Measurements from ENCODE around the gene RPP40. TPM values are rescaled to one million over a fixed set of nuclear protein-coding genes. Genes with fewer than 3 reads are reported as not detected.

The RPP40 gene
- total and polyA plus RNA-seq, 9 of the 15 experiments (the other 6 are each of a cell fraction or from before 2014, with no cell fraction given), result 22.6 to 114 (median 39.0) TPM

DNA sequence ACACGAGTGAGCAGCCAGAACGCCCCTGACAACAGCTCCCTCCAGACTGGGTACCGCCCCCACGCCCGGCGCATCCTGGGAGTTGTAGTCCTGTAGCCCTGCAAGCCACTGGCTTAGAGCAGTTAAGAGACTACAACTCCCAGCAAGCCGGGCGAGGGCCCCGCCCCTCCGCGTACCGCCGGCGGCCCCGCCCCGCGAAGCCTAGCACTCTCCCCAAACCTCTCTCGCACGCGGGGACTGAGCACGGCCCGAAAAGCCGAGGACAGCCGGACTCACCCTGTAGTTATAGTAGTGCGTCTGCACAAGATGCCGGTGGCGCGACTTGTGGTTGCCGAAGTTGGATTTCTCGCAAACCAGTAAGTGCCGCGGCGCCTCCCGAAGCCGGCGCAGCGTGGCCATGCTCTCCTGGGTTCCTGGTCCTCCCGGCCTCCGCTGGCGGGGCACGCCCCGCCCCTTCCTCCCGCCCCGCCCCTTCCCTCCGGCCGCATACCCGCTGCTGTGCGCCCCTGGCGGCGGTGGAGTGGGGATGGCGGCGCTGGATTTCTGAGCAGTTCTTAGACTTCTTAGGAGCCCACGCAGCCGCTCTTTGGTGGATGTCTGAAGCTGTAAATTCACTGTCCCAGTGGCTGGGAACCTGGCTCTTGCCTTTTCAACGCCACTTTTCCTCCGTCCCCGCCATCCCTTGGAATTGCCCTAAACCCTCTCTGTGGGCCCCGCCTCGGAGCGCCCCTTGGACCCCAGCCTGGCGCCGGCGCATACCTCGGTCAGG, at the start of gene RPP40 (continued):
- TF ChIP-seq SETDB1 (IDR thresholded peaks at IDR 0.05; ENCODE audit: low read length) (no peak), PHF8 (IDR thresholded peaks at IDR 0.05; ENCODE audit: borderline replicate concordance, low read length) (peak; percentile 67), NCOA2 (IDR thresholded peaks at IDR 0.05; ENCODE audit: partially characterized antibody in 2 of 2) (no peak), CEBPG (CRISPR knock-in tag; IDR thresholded peaks at IDR 0.05) (peak; percentile 21; the same call in 1 of the 2 replicates), CEBPG (tag; conservative IDR thresholded peaks at IDR 0.05 in 1 of 2, IDR thresholded peaks at IDR 0.05 in 1 of 2) (no peak)
- TF ChIP-seq, protein P1, sequence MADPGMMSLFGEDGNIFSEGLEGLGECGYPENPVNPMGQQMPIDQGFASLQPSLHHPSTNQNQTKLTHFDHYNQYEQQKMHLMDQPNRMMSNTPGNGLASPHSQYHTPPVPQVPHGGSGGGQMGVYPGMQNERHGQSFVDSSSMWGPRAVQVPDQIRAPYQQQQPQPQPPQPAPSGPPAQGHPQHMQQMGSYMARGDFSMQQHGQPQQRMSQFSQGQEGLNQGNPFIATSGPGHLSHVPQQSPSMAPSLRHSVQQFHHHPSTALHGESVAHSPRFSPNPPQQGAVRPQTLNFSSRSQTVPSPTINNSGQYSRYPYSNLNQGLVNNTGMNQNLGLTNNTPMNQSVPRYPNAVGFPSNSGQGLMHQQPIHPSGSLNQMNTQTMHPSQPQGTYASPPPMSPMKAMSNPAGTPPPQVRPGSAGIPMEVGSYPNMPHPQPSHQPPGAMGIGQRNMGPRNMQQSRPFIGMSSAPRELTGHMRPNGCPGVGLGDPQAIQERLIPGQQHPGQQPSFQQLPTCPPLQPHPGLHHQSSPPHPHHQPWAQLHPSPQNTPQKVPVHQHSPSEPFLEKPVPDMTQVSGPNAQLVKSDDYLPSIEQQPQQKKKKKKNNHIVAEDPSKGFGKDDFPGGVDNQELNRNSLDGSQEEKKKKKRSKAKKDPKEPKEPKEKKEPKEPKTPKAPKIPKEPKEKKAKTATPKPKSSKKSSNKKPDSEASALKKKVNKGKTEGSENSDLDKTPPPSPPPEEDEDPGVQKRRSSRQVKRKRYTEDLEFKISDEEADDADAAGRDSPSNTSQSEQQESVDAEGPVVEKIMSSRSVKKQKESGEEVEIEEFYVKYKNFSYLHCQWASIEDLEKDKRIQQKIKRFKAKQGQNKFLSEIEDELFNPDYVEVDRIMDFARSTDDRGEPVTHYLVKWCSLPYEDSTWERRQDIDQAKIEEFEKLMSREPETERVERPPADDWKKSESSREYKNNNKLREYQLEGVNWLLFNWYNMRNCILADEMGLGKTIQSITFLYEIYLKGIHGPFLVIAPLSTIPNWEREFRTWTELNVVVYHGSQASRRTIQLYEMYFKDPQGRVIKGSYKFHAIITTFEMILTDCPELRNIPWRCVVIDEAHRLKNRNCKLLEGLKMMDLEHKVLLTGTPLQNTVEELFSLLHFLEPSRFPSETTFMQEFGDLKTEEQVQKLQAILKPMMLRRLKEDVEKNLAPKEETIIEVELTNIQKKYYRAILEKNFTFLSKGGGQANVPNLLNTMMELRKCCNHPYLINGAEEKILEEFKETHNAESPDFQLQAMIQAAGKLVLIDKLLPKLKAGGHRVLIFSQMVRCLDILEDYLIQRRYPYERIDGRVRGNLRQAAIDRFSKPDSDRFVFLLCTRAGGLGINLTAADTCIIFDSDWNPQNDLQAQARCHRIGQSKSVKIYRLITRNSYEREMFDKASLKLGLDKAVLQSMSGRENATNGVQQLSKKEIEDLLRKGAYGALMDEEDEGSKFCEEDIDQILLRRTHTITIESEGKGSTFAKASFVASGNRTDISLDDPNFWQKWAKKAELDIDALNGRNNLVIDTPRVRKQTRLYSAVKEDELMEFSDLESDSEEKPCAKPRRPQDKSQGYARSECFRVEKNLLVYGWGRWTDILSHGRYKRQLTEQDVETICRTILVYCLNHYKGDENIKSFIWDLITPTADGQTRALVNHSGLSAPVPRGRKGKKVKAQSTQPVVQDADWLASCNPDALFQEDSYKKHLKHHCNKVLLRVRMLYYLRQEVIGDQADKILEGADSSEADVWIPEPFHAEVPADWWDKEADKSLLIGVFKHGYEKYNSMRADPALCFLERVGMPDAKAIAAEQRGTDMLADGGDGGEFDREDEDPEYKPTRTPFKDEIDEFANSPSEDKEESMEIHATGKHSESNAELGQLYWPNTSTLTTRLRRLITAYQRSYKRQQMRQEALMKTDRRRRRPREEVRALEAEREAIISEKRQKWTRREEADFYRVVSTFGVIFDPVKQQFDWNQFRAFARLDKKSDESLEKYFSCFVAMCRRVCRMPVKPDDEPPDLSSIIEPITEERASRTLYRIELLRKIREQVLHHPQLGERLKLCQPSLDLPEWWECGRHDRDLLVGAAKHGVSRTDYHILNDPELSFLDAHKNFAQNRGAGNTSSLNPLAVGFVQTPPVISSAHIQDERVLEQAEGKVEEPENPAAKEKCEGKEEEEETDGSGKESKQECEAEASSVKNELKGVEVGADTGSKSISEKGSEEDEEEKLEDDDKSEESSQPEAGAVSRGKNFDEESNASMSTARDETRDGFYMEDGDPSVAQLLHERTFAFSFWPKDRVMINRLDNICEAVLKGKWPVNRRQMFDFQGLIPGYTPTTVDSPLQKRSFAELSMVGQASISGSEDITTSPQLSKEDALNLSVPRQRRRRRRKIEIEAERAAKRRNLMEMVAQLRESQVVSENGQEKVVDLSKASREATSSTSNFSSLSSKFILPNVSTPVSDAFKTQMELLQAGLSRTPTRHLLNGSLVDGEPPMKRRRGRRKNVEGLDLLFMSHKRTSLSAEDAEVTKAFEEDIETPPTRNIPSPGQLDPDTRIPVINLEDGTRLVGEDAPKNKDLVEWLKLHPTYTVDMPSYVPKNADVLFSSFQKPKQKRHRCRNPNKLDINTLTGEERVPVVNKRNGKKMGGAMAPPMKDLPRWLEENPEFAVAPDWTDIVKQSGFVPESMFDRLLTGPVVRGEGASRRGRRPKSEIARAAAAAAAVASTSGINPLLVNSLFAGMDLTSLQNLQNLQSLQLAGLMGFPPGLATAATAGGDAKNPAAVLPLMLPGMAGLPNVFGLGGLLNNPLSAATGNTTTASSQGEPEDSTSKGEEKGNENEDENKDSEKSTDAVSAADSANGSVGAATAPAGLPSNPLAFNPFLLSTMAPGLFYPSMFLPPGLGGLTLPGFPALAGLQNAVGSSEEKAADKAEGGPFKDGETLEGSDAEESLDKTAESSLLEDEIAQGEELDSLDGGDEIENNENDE (IDR thresholded peaks at IDR 0.05; ENCODE audit: low read depth, low read length), result no peak
- TF ChIP-seq, protein P2, sequence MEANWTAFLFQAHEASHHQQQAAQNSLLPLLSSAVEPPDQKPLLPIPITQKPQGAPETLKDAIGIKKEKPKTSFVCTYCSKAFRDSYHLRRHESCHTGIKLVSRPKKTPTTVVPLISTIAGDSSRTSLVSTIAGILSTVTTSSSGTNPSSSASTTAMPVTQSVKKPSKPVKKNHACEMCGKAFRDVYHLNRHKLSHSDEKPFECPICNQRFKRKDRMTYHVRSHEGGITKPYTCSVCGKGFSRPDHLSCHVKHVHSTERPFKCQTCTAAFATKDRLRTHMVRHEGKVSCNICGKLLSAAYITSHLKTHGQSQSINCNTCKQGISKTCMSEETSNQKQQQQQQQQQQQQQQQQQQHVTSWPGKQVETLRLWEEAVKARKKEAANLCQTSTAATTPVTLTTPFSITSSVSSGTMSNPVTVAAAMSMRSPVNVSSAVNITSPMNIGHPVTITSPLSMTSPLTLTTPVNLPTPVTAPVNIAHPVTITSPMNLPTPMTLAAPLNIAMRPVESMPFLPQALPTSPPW (CRISPR knock-in tag; IDR thresholded peaks at IDR 0.05), result peak; percentile 93

Data from K562 (cell line).